HUES64 (cell line): ENCODE measurements around the gene OBSCN.

Experiments used
- H3K27ac ChIP-seq: 2 replicates; pipeline ENCODE4 v1.7.0; 2013; ENCODE audit warnings: low read depth, low read length, inconsistent platforms
- H3K27me3 ChIP-seq: 2 replicates; pipeline ENCODE4 v1.6.1; 2013; ENCODE audit warnings: mild to moderate bottlenecking, low read length; ENCODE audit not compliant: insufficient read depth
- H3K36me3 ChIP-seq: 2 replicates; pipeline ENCODE4 v1.6.1; 2013; ENCODE audit warnings: mild to moderate bottlenecking, low read length; ENCODE audit not compliant: insufficient read depth
- H3K4me1 ChIP-seq: 2 replicates; pipeline ENCODE4 v1.6.1; 2013; ENCODE audit warnings: mild to moderate bottlenecking, low read length, moderate library complexity; ENCODE audit not compliant: insufficient read depth
- H3K4me3 ChIP-seq: 2 replicates; pipeline ENCODE4 v1.5.1; 2013; ENCODE audit warnings: mild to moderate bottlenecking, low read length, moderate library complexity
- H3K9ac ChIP-seq: 2 replicates; pipeline ENCODE4 v1.6.1; 2013; ENCODE audit warnings: mild to moderate bottlenecking, low read depth, low read length
- H3K9me3 ChIP-seq: 2 replicates; pipeline ENCODE4 v1.6.1; 2013; ENCODE audit warnings: low read depth, low read length; ENCODE audit not compliant: insufficient read depth
- WGBS: fragments of 150-250, 120-280 bp; methylation state at CpG from one replicate; pipeline ENCODE4 v1.1.7; 2013; ENCODE audit warnings: missing lambda C conversion rate; 5-methylcytosine and 5-hydroxymethylcytosine counted together

Gene OBSCN

DNA sequence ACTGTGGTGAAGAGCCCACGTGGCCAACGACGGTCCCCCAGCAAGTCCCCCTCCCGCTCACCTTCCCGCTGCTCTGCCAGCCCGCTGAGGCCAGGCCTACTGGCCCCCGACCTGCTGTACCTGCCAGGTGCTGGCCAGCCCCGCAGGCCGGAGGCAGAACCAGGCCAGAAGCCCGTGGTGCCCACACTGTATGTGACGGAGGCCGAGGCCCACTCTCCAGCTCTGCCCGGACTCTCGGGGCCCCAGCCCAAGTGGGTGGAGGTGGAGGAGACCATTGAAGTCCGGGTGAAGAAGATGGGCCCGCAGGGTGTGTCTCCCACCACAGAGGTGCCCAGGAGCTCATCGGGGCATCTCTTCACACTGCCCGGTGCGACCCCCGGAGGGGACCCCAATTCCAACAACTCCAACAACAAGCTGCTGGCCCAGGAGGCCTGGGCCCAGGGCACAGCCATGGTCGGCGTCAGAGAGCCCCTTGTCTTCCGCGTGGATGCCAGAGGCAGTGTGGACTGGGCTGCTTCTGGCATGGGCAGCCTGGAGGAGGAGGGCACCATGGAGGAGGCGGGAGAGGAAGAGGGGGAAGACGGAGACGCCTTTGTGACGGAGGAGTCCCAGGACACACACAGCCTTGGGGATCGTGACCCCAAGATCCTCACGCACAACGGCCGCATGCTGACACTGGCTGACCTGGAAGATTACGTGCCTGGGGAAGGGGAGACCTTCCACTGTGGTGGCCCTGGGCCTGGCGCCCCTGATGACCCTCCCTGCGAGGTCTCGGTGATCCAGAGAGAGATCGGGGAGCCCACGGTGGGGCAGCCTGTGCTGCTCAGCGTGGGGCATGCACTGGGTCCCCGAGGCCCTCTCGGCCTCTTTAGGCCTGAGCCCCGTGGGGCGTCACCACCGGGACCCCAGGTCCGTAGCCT is 152.0 kb downstream of the OBSCN start:
- Histone ChIP-seq H3K36me3 (peaks cover 2% of the 10 kb centered on the region; the same call in 1 of the 2 replicates), H3K4me3 (no peak overlapping the region), H3K9ac (no peak overlapping the region), H3K4me1 (no peaks in the 10 kb centered on the region), H3K27ac (no peak overlapping the region), H3K9me3 (no peaks in the 10 kb centered on the region), H3K27me3 (no peaks in the 10 kb centered on the region)
- WGBS, result 92% methylated on average over 45 of the region's 45 CpGs

DNA sequence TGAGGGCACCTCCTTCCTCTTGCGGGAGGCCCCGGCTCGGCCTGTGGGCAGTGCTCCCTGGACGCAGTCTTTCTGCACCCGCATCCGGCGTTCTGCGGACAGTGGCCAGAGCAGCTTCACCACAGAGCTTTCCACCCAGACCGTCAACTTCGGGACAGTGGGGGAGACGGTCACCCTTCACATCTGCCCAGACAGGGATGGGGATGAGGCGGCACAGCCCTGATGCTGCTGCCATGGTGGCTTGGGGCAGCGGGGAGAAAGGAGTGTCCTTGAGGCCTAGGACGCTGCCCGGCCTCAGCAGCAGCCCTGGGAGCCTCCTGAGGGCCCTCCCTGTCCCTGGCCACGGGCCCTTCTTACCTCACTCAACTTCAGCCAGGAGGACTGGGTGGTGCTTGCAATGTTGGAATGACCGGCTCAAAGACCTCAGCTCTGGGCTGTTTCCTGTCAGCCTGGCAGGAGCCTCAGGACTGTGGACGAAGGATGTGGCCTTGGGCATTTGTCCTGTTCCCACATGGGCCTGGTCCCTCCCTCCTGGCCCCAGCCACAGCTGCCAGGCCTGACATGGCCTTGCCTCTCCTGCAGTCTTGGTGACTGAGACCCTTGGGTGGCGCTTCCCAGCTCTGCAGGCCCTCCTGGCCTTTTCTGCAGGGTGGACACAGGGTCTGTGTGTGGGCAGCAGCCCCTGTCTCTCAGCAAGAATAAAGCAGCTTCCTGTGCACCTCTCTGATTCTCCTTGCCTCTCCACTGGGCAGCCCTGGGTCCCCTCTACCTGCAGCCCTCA is 152.9 kb downstream of the OBSCN start:
- Histone ChIP-seq H3K4me1 (no peaks in the 10 kb centered on the region), H3K9me3 (no peaks in the 10 kb centered on the region), H3K36me3 (peaks cover 2% of the 10 kb centered on the region; the same call in 1 of the 2 replicates), H3K9ac (no peak overlapping the region), H3K4me3 (no peak overlapping the region), H3K27ac (no peak overlapping the region), H3K27me3 (no peaks in the 10 kb centered on the region)
- 96% methylated on average over 19 of the region's 19 CpGs for WGBS

DNA sequence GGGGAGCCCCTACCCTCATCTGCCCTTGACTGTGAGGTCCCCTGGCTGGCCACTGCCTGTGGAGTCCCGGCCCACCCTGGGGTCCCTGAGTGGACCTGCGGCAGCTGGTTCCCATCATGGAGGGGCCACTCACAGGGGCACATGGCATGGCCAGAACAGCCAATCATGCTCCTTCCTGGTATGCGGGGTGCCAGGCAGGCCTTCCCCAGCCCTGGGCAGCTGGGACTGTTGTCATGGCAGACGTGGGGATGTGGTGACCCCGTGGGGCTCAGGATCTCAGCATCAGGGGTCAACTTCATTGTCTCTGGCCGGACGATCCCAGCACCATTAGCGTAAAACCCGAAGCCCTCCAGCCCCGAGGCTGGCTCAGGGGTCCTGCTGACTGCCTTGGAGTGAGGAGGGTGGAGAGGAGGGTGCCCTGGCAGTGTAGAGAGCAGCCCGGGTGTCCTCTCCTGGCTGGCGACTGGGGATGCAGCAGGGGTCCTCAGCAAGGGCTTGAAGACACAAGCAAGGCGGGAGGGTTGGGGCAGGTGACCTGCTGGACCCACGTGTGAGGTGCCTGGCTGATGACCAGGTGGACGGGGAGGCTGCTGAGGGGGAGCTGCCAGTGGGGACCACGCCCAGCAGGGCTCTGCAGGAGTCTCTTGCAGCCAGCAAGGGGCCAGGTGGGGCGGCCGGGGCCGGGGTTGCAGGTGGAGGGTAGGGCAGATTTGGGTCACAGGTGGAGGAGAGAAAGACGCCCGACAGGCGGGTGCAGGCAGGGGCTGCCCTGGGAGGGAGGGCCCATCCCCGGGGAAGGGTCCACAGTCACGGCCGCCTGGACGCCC is 153.7 kb downstream of the OBSCN start:
- no peaks in the 10 kb centered on the region for H3K27me3 ChIP-seq
- WGBS, result 90% methylated on average over 26 of the region's 26 CpGs
- no peak overlapping the region for H3K4me3 ChIP-seq
- H3K9ac ChIP-seq, result no peak overlapping the region
- H3K27ac ChIP-seq, result no peak overlapping the region
- no peaks in the 10 kb centered on the region for H3K9me3 ChIP-seq
- no peaks in the 10 kb centered on the region for H3K36me3 ChIP-seq
- H3K4me1 ChIP-seq, result no peaks in the 10 kb centered on the region

DNA sequence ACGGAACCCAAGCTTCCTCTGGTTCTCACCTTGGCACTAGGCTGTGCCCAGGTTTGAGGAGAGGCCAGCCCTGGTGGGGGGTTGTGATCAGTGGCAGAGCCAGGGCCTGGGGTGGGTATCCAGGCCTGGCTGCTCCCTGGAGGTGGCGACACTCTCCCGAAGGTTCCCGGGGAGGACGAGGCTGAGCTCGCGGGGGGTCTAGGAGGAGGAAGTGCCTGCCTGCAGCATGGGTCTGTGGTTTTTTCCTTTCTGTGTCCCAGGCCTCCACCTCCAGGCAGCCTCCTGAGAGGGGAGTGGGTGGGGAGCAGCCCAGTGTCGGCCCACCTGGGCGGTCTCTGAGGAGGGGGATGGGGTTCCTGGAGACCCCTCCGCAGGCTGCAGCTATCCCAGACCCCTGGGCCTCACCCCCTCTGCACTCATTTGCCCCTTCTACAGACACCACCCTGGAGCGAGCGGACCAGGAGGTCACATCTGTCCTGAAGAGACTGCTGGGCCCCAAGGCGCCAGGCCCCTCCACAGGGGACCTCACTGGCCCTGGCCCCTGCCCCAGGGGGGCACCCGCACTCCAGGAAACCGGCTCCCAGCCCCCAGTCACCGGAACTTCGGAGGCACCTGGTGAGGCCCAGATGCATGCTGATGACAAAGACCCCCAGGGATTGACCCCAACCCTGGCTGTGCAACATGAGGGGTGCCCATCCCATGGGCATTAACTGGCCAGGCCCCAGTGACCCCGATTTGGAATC is 154.5 kb downstream of the OBSCN start:
- Histone ChIP-seq H3K4me1 (no peaks in the 10 kb centered on the region), H3K27ac (no peak overlapping the region)
- WGBS, result 88% methylated on average over 17 of the region's 18 CpGs

DNA sequence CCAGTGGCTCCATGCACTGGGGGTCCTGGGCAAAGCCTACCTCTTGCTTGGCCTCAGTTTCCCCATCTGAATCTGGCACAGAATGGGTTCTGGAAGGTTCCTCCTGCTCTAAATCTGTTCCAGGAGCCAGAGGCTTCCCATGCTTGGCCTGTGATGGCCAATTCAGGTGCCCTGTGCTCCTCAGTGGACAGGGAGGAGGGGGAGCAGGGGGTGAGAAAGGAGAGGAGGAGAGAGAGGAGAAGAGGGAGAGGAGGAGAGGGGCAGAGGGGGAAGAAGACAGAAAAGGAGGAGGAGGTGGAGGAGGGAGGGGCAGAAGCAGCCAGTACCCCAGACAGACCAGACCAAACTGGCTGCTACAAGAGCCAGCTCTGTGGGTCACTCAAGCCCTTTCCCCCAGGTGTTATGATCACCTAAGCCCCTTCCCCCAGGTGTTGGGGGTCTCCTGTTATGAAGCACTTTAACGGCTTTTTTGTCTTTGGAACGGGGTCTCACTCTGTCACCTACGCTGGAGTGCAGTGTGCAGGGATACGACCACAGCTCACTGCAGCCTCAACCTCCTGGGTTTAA is 155.1 kb downstream of the OBSCN start:
- WGBS, result 89% methylated on average over 4 of the region's 4 CpGs

More for the DNA sequence above, 154.5 kb downstream of the OBSCN start:
- H3K36me3 ChIP-seq, result no peaks in the 10 kb centered on the region
- no peaks in the 10 kb centered on the region for H3K27me3 ChIP-seq
- H3K4me3 ChIP-seq, result no peak overlapping the region
- H3K9ac ChIP-seq, result no peak overlapping the region
- H3K9me3 ChIP-seq, result no peaks in the 10 kb centered on the region

DNA sequence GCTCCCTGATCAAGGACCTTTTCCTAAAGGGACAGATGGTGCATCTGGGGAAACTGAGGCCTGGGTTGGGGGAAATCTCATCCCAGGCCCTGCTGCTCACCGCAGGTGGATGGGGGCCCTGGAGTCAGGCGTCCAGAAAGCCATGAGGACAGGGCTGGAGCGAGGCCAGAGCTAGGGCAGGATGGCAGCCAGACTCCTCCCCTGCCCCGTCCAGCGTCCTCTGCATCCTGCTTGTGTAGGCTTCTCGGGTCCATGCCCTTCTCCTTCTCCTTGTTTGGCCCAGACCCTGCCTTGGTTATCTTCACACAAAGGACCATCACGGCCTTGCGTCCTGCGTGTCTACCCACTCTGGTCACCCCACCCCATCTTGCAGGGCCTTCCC is 155.8 kb downstream of the OBSCN start:
- Histone ChIP-seq H3K9me3 (no peaks in the 10 kb centered on the region), H3K4me3 (no peak overlapping the region), H3K4me1 (peaks cover 5% of the 10 kb centered on the region; the same call in 1 of the 2 replicates), H3K36me3 (no peaks in the 10 kb centered on the region), H3K27ac (no peak overlapping the region), H3K9ac (no peak overlapping the region), H3K27me3 (no peaks in the 10 kb centered on the region)
- 73% methylated on average over 9 of the region's 9 CpGs for WGBS

More for the DNA sequence above, 155.1 kb downstream of the OBSCN start:
- Histone ChIP-seq H3K4me1 (peaks cover 4% of the 10 kb centered on the region; the same call in 1 of the 2 replicates), H3K4me3 (no peak overlapping the region), H3K9me3 (no peaks in the 10 kb centered on the region), H3K27me3 (no peaks in the 10 kb centered on the region), H3K36me3 (no peaks in the 10 kb centered on the region), H3K27ac (no peak overlapping the region), H3K9ac (no peak overlapping the region)

DNA sequence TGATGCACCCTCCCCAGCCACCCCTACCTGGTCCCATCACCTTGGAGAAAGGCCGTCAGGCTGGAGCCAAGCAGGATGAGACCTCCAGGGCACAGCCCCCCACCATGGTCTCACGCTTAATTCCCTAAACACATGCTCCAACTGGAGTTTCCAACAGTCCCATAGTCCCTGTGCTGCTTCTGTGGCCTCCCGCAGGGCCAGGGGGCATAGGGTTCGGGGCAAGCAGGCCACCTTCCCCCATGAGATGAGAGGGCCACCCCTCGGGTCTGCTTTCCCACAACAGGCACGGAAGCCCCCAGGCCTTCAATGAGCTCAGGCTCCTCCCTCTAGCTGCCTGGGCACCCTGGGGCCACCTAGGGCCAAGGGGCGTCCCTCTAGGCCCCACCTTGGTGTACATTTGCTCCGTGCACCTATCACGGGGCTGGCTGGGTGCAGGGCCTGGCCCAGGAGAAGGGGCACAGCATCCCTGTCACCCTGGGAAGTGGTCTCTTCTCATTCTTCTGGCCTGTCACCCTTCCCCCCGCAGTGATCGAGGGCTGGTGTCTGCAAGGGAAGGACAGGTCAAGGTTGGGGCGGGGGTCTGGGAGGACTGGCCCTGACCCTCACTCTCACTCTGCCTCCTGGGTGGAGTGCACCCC is 156.3 kb downstream of the OBSCN start:
- Histone ChIP-seq H3K9me3 (no peaks in the 10 kb centered on the region), H3K27ac (no peak overlapping the region), H3K27me3 (no peaks in the 10 kb centered on the region), H3K4me3 (no peak overlapping the region), H3K4me1 (peaks cover 5% of the 10 kb centered on the region; the same call in 1 of the 2 replicates), H3K9ac (no peak overlapping the region), H3K36me3 (no peaks in the 10 kb centered on the region)
- WGBS, result 84% methylated on average over 12 of the region's 12 CpGs

DNA sequence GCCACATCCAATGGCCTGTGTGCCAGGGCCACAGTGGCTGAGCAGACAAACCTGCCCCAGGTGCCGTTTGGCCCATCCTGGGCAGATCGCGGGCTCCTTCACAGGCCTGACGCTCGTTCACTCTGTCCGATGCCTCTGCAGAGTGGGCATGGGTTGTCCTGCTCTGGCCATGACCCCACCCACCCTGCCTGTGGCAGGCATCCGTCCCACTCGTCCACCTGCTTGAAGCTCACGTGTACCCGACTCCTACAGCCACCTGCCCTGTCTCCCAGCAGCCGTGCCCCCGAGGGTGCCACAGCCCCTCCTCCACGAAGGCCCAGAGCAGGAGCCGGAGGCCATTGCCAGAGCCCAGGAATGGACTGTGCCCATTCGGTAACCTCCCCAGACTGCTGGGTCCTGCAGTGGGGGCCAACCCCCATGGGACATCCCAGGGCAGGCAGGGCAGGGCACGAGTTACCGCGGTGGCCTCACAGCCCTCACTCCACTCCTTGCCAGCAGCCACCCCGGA is 156.9 kb downstream of the OBSCN start:
- H3K4me1 ChIP-seq, result peaks cover 5% of the 10 kb centered on the region; the same call in 1 of the 2 replicates

DNA sequence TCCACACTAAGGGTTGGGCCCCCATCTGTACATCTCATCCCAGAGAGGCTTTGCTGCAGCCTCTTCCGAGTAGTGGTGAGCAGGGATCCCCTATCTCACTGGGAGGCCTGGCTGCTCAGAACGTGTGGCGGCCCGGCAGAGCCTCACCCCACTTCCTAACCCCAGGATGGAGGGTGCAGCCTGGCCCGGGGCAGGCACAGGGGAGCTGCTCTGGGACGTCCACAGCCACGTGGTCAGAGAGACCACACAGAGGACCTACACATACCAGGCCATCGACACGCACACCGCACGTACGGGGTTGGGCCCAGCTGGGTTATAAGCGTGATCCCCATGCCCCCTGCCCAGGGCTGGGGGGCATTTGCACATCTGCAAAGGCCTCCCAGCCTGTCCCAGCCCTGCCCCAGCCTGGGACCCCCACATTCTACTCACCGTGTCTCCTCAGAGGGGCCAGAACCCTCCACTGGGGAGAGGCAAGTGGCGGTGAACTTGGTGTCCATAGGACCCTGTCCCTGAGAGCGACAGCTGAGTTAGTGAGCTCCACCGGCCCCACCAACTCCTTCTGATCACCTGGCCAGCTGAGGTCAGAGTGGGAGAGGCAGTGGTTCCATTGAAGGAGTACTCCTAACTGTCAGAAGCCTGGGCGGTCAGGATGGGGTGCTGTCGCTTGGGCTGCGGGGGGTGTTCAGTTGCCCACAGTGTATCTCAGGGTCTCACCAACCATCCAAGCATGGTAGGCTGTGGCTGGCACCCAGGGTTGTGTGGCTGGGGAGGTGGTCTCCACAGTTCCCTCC is 157.6 kb downstream of the OBSCN start:
- WGBS, result 90% methylated on average over 20 of the region's 20 CpGs
- H3K4me1 ChIP-seq, result peaks cover 5% of the 10 kb centered on the region; the same call in 1 of the 2 replicates
- H3K27ac ChIP-seq, result no peak overlapping the region
- no peaks in the 10 kb centered on the region for H3K9me3 ChIP-seq
- no peak overlapping the region for H3K4me3 ChIP-seq
- H3K9ac ChIP-seq, result no peak overlapping the region
- H3K27me3 ChIP-seq, result no peaks in the 10 kb centered on the region
- H3K36me3 ChIP-seq, result no peaks in the 10 kb centered on the region

More for the DNA sequence above, 156.9 kb downstream of the OBSCN start:
- H3K4me3 ChIP-seq, result no peak overlapping the region
- no peak overlapping the region for H3K9ac ChIP-seq
- no peaks in the 10 kb centered on the region for H3K36me3 ChIP-seq
- WGBS, result 92% methylated on average over 19 of the region's 19 CpGs
- no peaks in the 10 kb centered on the region for H3K27me3 ChIP-seq
- H3K9me3 ChIP-seq, result no peaks in the 10 kb centered on the region
- H3K27ac ChIP-seq, result no peak overlapping the region
